Fibroblast of villous mesenchyme (primary cell): Measurements from ENCODE around the gene MAPRE2. TPM values are rescaled to one million over a fixed set of nuclear protein-coding genes. Genes with fewer than 3 reads are reported as not detected.

Source experiments
- DNase-seq: peaks from one replicate; pipeline ENCODE4 v3.0.0-alpha.2; 2010; ENCODE audit warnings: low read depth
- H3K4me3 ChIP-seq: 2 replicates; pipeline ENCODE4 v1.5.1; 2011; ENCODE audit warnings: low read depth, mild to moderate bottlenecking, low read length
- CTCF ChIP-seq: IDR thresholded peaks from 2 replicates; pipeline ENCODE4 v1.5.1; 2012; ENCODE audit warnings: low read depth, mild to moderate bottlenecking, low read length; ENCODE audit not compliant: insufficient read depth
- total RNA-seq: library from RNA; depleted of rRNA; stranded (reverse); fragments of >200 nt; gene quantifications from 2 replicates; pipeline ENCODE4 v1.2.3, GENCODE V29; 2012

Gene MAPRE2
- total RNA-seq, 1 donor = 18.6 TPM

- DNase-seq = peak; percentile 19
- no peak for TF ChIP-seq CTCF
- no peak overlapping the region for H3K4me3 ChIP-seq
These were observed 69.6 kb downstream of the MAPRE2 start for GRCh38 chr18:35110554-35111485.

DNA sequence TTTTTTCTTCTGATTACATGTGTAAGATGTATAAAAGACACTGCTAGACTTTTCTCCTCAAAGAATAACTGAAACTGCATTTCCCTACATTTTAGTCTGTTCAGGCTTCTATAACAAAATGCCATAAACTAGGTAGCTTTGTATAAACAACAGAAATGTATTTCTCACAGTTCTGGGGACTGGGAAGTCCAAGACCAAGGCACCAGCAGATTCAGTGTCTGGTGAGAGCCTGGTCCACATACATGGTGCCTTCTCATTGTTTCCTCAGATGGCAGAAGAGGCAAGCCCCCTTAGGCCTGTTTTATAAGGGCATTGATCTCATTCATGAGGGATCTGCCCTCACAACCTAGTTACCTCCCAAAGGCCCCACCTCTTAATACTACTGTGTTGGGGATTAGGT, 71.5 kb downstream of the MAPRE2 start:
- no peak for DNase-seq

DNA sequence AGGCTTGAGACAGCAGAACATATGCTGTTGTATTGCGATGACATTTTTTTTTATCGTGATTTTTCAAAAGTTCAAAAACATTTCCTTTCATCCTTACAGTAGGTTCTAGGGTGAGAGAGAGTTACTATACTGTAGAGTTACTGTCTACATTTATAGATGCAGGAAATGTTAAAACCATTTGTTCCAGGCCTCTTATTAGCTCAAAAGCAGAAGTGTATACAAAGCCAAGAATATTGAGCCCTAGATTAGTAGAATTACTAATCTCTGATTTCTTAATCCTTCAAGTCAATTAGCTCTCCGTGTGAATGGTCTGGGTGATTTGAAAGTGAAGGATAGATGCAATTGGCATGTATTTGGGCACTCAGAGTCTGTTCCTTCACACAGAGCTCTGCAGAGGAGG, 73.1 kb downstream of the MAPRE2 start:
- no peak for DNase-seq
- TF ChIP-seq CTCF = no peak
- H3K4me3 ChIP-seq = no peak overlapping the region

More for the DNA sequence above, 71.5 kb downstream of the MAPRE2 start:
- no peak overlapping the region for H3K4me3 ChIP-seq
- TF ChIP-seq CTCF = no peak

- TF ChIP-seq CTCF = no peak
- no peak for DNase-seq
These were observed 75.6 kb downstream of the MAPRE2 start for GRCh38 chr18:35116784-35117318.

GRCh38 chr18:35117372-35117771, 76.2 kb downstream of the MAPRE2 start:
- DNase-seq = no peak
- TF ChIP-seq CTCF = no peak
- no peak overlapping the region for H3K4me3 ChIP-seq

More at GRCh38 chr18:35116784-35117318, 75.6 kb downstream of the MAPRE2 start:
- no peak overlapping the region for H3K4me3 ChIP-seq

GRCh38 chr18:35117951-35118411, 76.8 kb downstream of the MAPRE2 start:
- DNase-seq = peak; percentile 64
- TF ChIP-seq CTCF = no peak
- H3K4me3 ChIP-seq = no peak overlapping the region
